Measurements from ENCODE around the gene NELL1.

The NELL1 gene

GRCh38 chr11:21257461-21257860, 588.1 kb downstream of the NELL1 start:
- no peak overlapping the region for H2AFZ ChIP-seq (ENCODE audit: low read depth, low read length)
- no peaks in the 10 kb centered on the region for H3K9me3 ChIP-seq (ENCODE audit: insufficient read depth, low read length, severe bottlenecking)
- H4K20me1 ChIP-seq (ENCODE audit: insufficient read depth, low read length) = no peaks in the 10 kb centered on the region
- H3K27me3 ChIP-seq (ENCODE audit: insufficient read depth, low read length, poor library complexity) = no peaks in the 10 kb centered on the region
- H3K4me3 ChIP-seq (ENCODE audit: low read depth in 1 of 2, low read length in 2 of 2) = no peak overlapping the region
- no peaks in the 10 kb centered on the region for H3K4me1 ChIP-seq (ENCODE audit: insufficient read depth, low read length)
- TF ChIP-seq CTCF (IDR thresholded peaks at IDR 0.05; ENCODE audit: borderline replicate concordance, extremely low read depth, low read length, poor library complexity, severe bottlenecking) = no peak
- no peak for TF ChIP-seq EZH2 (IDR thresholded peaks at IDR 0.05; ENCODE audit: borderline replicate concordance, low read depth, low read length, severe bottlenecking)
- no peaks in the 10 kb centered on the region for H3K79me2 ChIP-seq (ENCODE audit: insufficient read depth, low read length)
- H3K36me3 ChIP-seq (ENCODE audit: insufficient read depth, low read length) = no peaks in the 10 kb centered on the region
- no peak for DNase-seq
- no peak overlapping the region for H3K9ac ChIP-seq (ENCODE audit: low read depth, low read length)
- H3K27ac ChIP-seq (ENCODE audit: low read length) = no peak overlapping the region
- H3K4me2 ChIP-seq (ENCODE audit: insufficient read depth, low read length) = no peak overlapping the region
- ATAC-seq (ENCODE audit: insufficient read depth, low read depth) = no peak

DNA sequence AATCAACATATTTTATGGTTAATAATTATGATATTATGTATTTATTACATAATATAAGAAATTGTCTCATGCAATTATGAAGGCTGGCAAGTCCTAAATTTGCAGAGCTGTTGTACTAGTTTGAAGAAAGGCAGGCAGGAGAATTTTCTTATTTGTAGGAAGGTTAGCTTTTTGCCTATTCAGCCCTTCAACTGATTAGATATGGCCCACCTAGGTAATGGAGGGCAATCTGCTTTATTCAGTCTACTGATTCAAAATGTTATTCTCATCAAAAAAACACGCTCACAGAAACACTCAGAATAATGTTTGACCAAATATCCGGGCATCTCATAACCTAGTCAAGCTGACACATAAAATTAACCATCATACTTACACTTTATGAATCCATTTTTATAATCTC, 589.0 kb downstream of the NELL1 start:
- no peaks in the 10 kb centered on the region for H3K9me3 ChIP-seq (ENCODE audit: insufficient read depth, low read length, severe bottlenecking)
- TF ChIP-seq EZH2 (IDR thresholded peaks at IDR 0.05; ENCODE audit: borderline replicate concordance, low read depth, low read length, severe bottlenecking) (no peak), CTCF (IDR thresholded peaks at IDR 0.05; ENCODE audit: borderline replicate concordance, extremely low read depth, low read length, poor library complexity, severe bottlenecking) (no peak)
- no peak for ATAC-seq (ENCODE audit: insufficient read depth, low read depth)
- H3K4me2 ChIP-seq (ENCODE audit: insufficient read depth, low read length) = no peak overlapping the region
- H3K27me3 ChIP-seq (ENCODE audit: insufficient read depth, low read length, poor library complexity) = no peaks in the 10 kb centered on the region
- no peak overlapping the region for H3K4me3 ChIP-seq (ENCODE audit: low read depth in 1 of 2, low read length in 2 of 2)
- H3K79me2 ChIP-seq (ENCODE audit: insufficient read depth, low read length) = no peaks in the 10 kb centered on the region
- no peaks in the 10 kb centered on the region for H4K20me1 ChIP-seq (ENCODE audit: insufficient read depth, low read length)
- no peaks in the 10 kb centered on the region for H3K36me3 ChIP-seq (ENCODE audit: insufficient read depth, low read length)
- H3K9ac ChIP-seq (ENCODE audit: low read depth, low read length) = no peak overlapping the region
- H2AFZ ChIP-seq (ENCODE audit: low read depth, low read length) = no peak overlapping the region
- no peak overlapping the region for H3K27ac ChIP-seq (ENCODE audit: low read length)
- no peaks in the 10 kb centered on the region for H3K4me1 ChIP-seq (ENCODE audit: insufficient read depth, low read length)
- no peak for DNase-seq

GRCh38 chr11:21260101-21260500, 590.7 kb downstream of the NELL1 start:
- no peak overlapping the region for H3K4me3 ChIP-seq (ENCODE audit: low read depth in 1 of 2, low read length in 2 of 2)
- no peaks in the 10 kb centered on the region for H3K4me1 ChIP-seq (ENCODE audit: insufficient read depth, low read length)
- H4K20me1 ChIP-seq (ENCODE audit: insufficient read depth, low read length) = no peaks in the 10 kb centered on the region
- no peaks in the 10 kb centered on the region for H3K9me3 ChIP-seq (ENCODE audit: insufficient read depth, low read length, severe bottlenecking)
- H3K4me2 ChIP-seq (ENCODE audit: insufficient read depth, low read length) = no peak overlapping the region
- no peak for ATAC-seq (ENCODE audit: insufficient read depth, low read depth)
- no peaks in the 10 kb centered on the region for H3K27me3 ChIP-seq (ENCODE audit: insufficient read depth, low read length, poor library complexity)
- no peaks in the 10 kb centered on the region for H3K36me3 ChIP-seq (ENCODE audit: insufficient read depth, low read length)
- TF ChIP-seq EZH2 (IDR thresholded peaks at IDR 0.05; ENCODE audit: borderline replicate concordance, low read depth, low read length, severe bottlenecking) = no peak
- no peak overlapping the region for H3K9ac ChIP-seq (ENCODE audit: low read depth, low read length)
- no peaks in the 10 kb centered on the region for H3K79me2 ChIP-seq (ENCODE audit: insufficient read depth, low read length)
- H3K27ac ChIP-seq (ENCODE audit: low read length) = no peak overlapping the region
- H2AFZ ChIP-seq (ENCODE audit: low read depth, low read length) = no peak overlapping the region
- no peak for DNase-seq

GRCh38 chr11:21262992-21263391, 593.6 kb downstream of the NELL1 start:
- Histone ChIP-seq H4K20me1 (ENCODE audit: insufficient read depth, low read length) (no peaks in the 10 kb centered on the region), H3K27me3 (ENCODE audit: insufficient read depth, low read length, poor library complexity) (no peaks in the 10 kb centered on the region), H3K9ac (ENCODE audit: low read depth, low read length) (no peak overlapping the region), H3K36me3 (ENCODE audit: insufficient read depth, low read length) (no peaks in the 10 kb centered on the region), H3K79me2 (ENCODE audit: insufficient read depth, low read length) (no peaks in the 10 kb centered on the region), H3K9me3 (ENCODE audit: insufficient read depth, low read length, severe bottlenecking) (no peaks in the 10 kb centered on the region), H3K27ac (ENCODE audit: low read length) (no peak overlapping the region), H3K4me1 (ENCODE audit: insufficient read depth, low read length) (no peaks in the 10 kb centered on the region), H3K4me2 (ENCODE audit: insufficient read depth, low read length) (no peak overlapping the region), H3K4me3 (ENCODE audit: low read depth in 1 of 2, low read length in 2 of 2) (no peak overlapping the region), H2AFZ (ENCODE audit: low read depth, low read length) (no peak overlapping the region)
- no peak for ATAC-seq (ENCODE audit: insufficient read depth, low read depth)
- no peak for DNase-seq
- TF ChIP-seq CTCF (IDR thresholded peaks at IDR 0.05; ENCODE audit: borderline replicate concordance, extremely low read depth, low read length, poor library complexity, severe bottlenecking) (no peak), EZH2 (IDR thresholded peaks at IDR 0.05; ENCODE audit: borderline replicate concordance, low read depth, low read length, severe bottlenecking) (no peak)
